SH-SY5Y (cell line): ENCODE data around the gene RHPN2.

ENCODE experiments used
- GATA2 ChIP-seq: IDR thresholded peaks from 2 replicates; pipeline ENCODE4 v1.6.1; 2011; ENCODE audit warnings: mild to moderate bottlenecking, low read depth, low read length
- GATA3 ChIP-seq: IDR thresholded peaks from 2 replicates; pipeline ENCODE4 v1.6.1; 2011; ENCODE audit warnings: low read depth, mild to moderate bottlenecking, low read length, moderate library complexity

Gene RHPN2

GRCh38 chr19:33064792-33065550, at the start of gene RHPN2:
Gene RHPN2, minus strand, starts transcription at chr19:33064888. Its CDS starts 36 bp downstream, at chr19:33064852.
- no peak for TF ChIP-seq GATA3
- TF ChIP-seq GATA2 = no peak

- TF ChIP-seq GATA3 = no peak
- no peak for TF ChIP-seq GATA2
Observed at GRCh38 chr19:33114312-33114711, 49.6 kb upstream of the RHPN2 start.

- TF ChIP-seq GATA2 (no peak), GATA3 (no peak)
Observed at GRCh38 chr19:33111587-33111986, 46.9 kb upstream of the RHPN2 start.

GRCh38 chr19:33110137-33110910, 45.6 kb upstream of the RHPN2 start:
- no peak for TF ChIP-seq GATA3
- TF ChIP-seq GATA2 = no peak

GRCh38 chr19:33108161-33108560, 43.5 kb upstream of the RHPN2 start:
- TF ChIP-seq GATA3 (no peak), GATA2 (no peak)

GRCh38 chr19:33102893-33103292, 38.2 kb upstream of the RHPN2 start:
- TF ChIP-seq GATA3 (no peak), GATA2 (no peak)

- TF ChIP-seq GATA2 = no peak
- TF ChIP-seq GATA3 = no peak
Observed at GRCh38 chr19:33100894-33101644, 36.4 kb upstream of the RHPN2 start.

- TF ChIP-seq GATA3 = no peak
- TF ChIP-seq GATA2 = no peak
Observed at GRCh38 chr19:33098055-33098534, 33.4 kb upstream of the RHPN2 start.

GRCh38 chr19:33096005-33096404, 31.3 kb upstream of the RHPN2 start:
- TF ChIP-seq GATA2 (no peak), GATA3 (no peak)

GRCh38 chr19:33094436-33095067, 29.9 kb upstream of the RHPN2 start:
- no peak for TF ChIP-seq GATA3
- TF ChIP-seq GATA2 = no peak

GRCh38 chr19:33093420-33094210, 28.9 kb upstream of the RHPN2 start:
- TF ChIP-seq GATA2 (no peak), GATA3 (no peak)

- TF ChIP-seq GATA2 (no peak), GATA3 (no peak)
Observed at GRCh38 chr19:33090179-33090578, 25.5 kb upstream of the RHPN2 start.

GRCh38 chr19:33089010-33089409, 24.3 kb upstream of the RHPN2 start:
- TF ChIP-seq GATA2 = no peak
- TF ChIP-seq GATA3 = no peak
